ENCODE measurements around the gene GNAZ.

The GNAZ gene

DNA sequence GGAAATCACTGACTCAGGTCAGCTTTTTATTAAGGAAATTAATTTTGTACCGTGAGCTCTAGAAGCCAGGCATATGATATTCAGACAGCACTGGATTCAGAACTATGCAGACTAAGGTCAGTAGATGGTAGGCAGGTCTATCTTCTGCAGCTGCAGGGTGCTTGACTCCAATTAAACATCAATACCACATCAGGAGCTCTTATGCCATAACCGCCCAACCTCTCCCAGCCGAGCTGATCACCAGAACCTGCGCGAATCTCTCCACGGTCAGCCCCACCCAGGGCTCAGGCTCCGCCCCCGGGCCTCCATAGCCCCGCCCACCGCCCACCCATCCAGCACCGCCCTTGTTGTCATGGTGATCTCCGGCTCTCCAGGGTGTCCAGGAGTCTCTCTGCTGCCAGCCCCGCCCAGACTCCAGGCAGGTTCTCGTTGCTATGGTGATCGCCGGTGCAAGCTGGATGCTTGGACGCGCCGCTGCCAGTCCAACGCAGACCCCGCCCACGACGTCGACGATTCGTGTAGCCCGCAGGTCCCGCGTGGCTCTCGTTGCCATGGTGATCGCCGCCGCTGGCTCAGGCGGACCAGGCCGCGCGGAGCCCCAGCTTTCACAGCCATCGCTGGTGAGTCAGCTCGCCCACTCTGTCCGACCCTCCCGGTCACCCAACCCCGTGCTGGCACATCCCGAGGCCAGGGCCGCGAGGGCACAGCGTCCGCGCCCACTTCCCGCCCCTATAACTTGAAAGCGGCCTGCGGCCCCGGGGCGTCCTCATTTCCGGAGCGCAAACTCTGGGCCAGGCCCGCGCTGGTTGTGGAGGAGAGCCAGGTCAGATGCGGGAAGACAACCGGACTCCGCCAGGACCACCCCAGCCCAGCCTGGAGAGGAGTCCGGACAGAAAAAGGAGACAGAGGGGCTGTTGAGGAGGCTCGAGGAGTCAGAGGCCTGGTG lies 74.9 kb downstream of the GNAZ start, which contains the start of gene RAB36:
TSS of gene RAB36 (plus strand) at position 546 of the 946 bp plus-strand sequence. CDS start 1,140 bp downstream, outside the sequence.
- TF ChIP-seq, protein P1, sequence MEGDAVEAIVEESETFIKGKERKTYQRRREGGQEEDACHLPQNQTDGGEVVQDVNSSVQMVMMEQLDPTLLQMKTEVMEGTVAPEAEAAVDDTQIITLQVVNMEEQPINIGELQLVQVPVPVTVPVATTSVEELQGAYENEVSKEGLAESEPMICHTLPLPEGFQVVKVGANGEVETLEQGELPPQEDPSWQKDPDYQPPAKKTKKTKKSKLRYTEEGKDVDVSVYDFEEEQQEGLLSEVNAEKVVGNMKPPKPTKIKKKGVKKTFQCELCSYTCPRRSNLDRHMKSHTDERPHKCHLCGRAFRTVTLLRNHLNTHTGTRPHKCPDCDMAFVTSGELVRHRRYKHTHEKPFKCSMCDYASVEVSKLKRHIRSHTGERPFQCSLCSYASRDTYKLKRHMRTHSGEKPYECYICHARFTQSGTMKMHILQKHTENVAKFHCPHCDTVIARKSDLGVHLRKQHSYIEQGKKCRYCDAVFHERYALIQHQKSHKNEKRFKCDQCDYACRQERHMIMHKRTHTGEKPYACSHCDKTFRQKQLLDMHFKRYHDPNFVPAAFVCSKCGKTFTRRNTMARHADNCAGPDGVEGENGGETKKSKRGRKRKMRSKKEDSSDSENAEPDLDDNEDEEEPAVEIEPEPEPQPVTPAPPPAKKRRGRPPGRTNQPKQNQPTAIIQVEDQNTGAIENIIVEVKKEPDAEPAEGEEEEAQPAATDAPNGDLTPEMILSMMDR (IDR thresholded peaks at IDR 0.05; ENCODE audit: insufficient read depth, low read length, missing control alignments) = no peak
- ChIA-PET POLR2A (interaction anchor here (0.7 to 1.0 kb wide), 2 partner anchors 18 to 24 kb away, joined by 3 to 4 read pairs; no protein-coding TSS in a partner anchor), CTCF (interaction anchor here (0.5 to 4.1 kb wide), 10 partner anchors 12 to 389 kb away, joined by 3 to 19 read pairs (median 5); no protein-coding TSS in a partner anchor)
- H3K4me3 ChIP-seq (ENCODE audit: low read depth, low read length) = peak within 1 kb of the TSS; percentile 68
- peak; percentile 72 for DNase-seq (ENCODE audit: low read depth, low spot score)

DNA sequence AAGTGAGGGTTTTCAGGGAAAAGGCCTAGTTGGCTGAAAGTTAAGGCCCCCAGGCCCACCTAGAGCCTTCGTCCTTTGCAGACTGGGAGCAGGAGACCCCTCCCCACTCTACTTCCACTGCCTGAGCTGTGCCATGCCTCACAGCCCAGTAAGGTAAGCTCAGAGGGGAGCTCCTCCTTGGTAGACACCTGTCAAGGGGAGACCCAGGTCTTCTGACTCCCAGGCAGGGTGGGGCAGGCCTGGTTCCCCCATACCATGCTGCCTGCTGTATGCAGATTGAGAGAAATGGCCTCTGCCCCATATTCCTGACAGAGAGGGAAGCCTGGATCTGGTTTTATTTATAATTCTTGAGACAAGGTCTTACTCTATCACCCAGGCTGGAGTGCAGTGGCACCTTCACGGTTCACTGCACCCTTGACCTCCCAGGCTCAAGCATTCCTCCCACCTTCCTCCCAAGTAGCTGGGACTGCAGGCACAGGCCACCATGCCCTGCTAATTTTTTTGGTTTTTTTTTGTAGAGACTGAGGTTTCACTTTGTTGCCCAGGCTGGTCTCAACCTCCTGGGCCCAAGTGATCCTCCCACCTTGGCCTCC lies 75.7 kb downstream of the GNAZ start:
- peak overlapping the region; percentile 68 for H3K4me3 ChIP-seq (ENCODE audit: low read depth, low read length)
- POLR2A ChIA-PET = no interaction called here
- no peak for DNase-seq (ENCODE audit: low read depth, low spot score)
- CTCF ChIA-PET = interaction anchor here (0.5 to 4.1 kb wide), 11 partner anchors 9 to 390 kb away, joined by 3 to 19 read pairs (median 4); no protein-coding TSS in a partner anchor
- TF ChIP-seq, protein P1 (IDR thresholded peaks at IDR 0.05; ENCODE audit: insufficient read depth, low read length, missing control alignments) = no peak

DNA sequence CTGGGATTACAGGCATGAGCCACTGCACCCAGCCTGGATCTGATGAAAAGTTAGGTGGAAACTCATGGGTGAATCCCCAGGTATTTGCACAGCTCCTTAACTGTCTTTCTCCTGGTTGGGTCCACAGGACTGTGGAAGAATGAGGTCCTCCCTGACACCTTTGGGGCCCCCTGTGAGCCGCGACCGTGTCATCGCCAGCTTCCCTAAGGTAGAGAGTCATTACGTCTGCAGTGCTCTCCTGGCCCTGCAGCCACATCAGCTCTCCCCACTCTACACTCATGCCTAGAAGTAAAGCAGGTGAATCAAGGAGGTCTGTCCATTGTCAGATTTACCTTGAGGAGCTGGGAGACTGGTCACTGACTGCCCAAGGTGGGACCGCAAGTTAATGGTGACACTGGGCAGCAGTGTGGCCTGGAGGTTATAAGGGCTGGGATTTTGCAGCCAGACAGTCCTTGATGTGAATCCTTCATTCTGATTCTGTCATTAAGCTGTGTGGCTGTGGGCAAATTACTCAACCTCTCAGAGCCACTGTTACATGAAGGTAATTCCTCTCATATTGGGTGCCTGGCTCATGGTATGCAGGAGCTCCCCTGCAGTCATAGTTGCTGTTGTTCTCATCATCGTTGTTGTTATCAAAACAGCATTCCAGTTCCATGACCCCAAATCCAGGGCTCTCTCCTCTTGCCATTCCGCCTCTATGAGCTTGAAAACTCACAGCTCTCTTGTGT lies 76.3 kb downstream of the GNAZ start:
- TF ChIP-seq, protein P1 (IDR thresholded peaks at IDR 0.05; ENCODE audit: insufficient read depth, low read length, missing control alignments) = no peak
- ChIA-PET CTCF (interaction anchor here (0.6 to 4.1 kb wide), 9 partner anchors 8 to 191 kb away, joined by 3 to 19 read pairs (median 5); no protein-coding TSS in a partner anchor), POLR2A (no interaction called here)
- DNase-seq (ENCODE audit: low read depth, low spot score) = no peak
- H3K4me3 ChIP-seq (ENCODE audit: low read depth, low read length) = no peak overlapping the region

DNA sequence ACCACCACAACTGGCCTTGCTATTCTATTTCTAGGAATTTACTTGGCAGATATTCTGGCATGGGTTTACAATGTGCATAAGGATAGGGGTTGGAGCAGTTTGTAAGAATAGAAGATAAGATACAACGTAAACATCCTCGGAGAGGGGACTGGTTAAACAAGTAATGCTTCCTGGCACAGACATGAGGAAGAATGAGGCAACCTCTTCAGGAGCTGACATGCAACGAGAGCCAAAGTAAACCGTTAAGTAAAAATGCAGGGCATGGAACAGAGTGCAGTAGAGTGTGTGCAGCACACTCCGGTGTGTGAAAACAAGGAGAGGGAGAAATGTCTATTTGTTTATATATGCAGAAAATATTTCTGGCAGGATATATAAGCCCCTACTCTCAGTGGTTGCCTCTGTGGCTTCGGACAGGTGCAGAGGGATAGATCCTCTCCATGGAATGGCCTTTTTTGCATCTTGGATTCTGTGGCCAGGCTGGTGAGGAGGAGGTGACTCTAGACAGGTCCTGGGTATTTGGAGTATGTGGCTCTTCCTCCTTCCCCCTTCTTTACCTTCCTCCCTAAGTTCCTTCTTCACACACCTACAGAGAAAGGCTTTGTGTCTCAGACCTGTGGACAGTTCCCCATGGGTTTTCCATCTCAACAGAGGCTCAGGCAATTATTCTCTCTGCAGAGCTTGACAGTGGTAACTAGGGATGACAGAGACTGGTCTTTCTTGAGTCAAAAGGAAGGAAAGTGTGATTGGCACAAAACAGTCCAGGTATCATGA lies 77.5 kb downstream of the GNAZ start:
- H3K4me3 ChIP-seq (ENCODE audit: low read depth, low read length) = no peak overlapping the region
- DNase-seq (ENCODE audit: low read depth, low spot score) = no peak
- TF ChIP-seq, protein P1 (IDR thresholded peaks at IDR 0.05; ENCODE audit: insufficient read depth, low read length, missing control alignments) = no peak
- POLR2A ChIA-PET = no interaction called here
- CTCF ChIA-PET = interaction anchor here (1.7 to 4.1 kb wide), 3 partner anchors 31 to 142 kb away, joined by 6 to 19 read pairs (median 9); no protein-coding TSS in a partner anchor

DNA sequence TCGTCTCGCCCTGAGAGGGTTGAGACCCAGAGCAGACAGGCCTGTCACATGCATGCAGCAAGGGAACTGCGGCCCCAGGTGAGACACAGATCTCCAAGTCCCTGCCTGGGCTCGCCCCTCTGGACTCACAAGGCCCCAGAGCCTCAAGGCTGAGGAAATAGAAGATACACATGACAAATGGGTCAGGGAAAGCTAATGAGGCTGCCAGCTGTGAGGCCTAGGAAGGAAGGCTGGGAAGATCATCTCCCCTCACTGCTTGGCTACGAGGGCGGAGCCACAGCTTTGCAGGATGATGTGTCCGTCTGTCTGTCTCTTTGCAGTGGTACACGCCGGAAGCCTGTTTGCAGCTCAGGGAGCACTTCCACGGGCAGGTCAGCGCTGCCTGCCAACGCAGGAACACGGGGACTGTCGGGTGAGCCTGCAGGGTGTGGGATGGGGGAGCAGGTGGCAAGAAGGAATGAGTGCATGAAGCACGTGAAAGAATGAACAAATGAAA lies 79.5 kb downstream of the GNAZ start:
- CTCF ChIA-PET = interaction anchor here (1.0 to 1.5 kb wide), 5 partner anchors 14 to 193 kb away, joined by 3 to 4 read pairs (median 3); no protein-coding TSS in a partner anchor
- POLR2A ChIA-PET = no interaction called here
- no peak overlapping the region for H3K4me3 ChIP-seq (ENCODE audit: low read depth, low read length)
- TF ChIP-seq, protein P1 (IDR thresholded peaks at IDR 0.05; ENCODE audit: insufficient read depth, low read length, missing control alignments) = no peak
- no peak for DNase-seq (ENCODE audit: low read depth, low spot score)

Measured in AG04449 (cell line).